ENCODE measurements around the gene COQ10B. TPM values are rescaled to one million over a fixed set of nuclear protein-coding genes. Genes with fewer than 3 reads are reported as not detected.

The COQ10B gene
- total RNA-seq, 1 experiment from 2014 or later, result 21.7 TPM

- TF ChIP-seq MYBL2 (CRISPR knock-in tag; IDR thresholded peaks at IDR 0.05) (peak; percentile 96), GABPB1 (CRISPR knock-in tag; IDR thresholded peaks at IDR 0.05) (peak; percentile 87), FOXP1 (CRISPR knock-in tag; IDR thresholded peaks at IDR 0.05; ENCODE audit: borderline replicate concordance) (peak; percentile 97), HMGXB4 (CRISPR knock-in tag; IDR thresholded peaks at IDR 0.05) (peak; percentile 99), E2F5 (CRISPR knock-in tag; IDR thresholded peaks at IDR 0.05) (peak; percentile 88), USF1 (CRISPR knock-in tag; IDR thresholded peaks at IDR 0.05) (peak; percentile 59; the same call in 1 of the 2 replicates), ZBTB21 (CRISPR knock-in tag; IDR thresholded peaks at IDR 0.05; ENCODE audit: borderline replicate concordance) (peak; percentile 92), KAT7 (CRISPR knock-in tag; IDR thresholded peaks at IDR 0.05; ENCODE audit: borderline replicate concordance) (peak; percentile 99), ATF3 (CRISPR knock-in tag; conservative IDR thresholded peaks at IDR 0.05) (0 out of 2 replicates have a peak, but pooled peaks have one; percentile 9), ZNF232 (CRISPR knock-in tag; IDR thresholded peaks at IDR 0.05) (peak; percentile 84; the same call in 1 of the 2 replicates), STAT6 (CRISPR knock-in tag; conservative IDR thresholded peaks at IDR 0.05; ENCODE audit: low read depth) (0 out of 2 replicates have a peak, but pooled peaks have one; percentile 34), ZNF121 (CRISPR knock-in tag; IDR thresholded peaks at IDR 0.05) (no peak), ARID4B (CRISPR knock-in tag; IDR thresholded peaks at IDR 0.05; ENCODE audit: borderline replicate concordance) (peak; percentile 73; the same call in 1 of the 2 replicates)
Measured at GRCh38 chr2:197515739-197516392, 62.5 kb downstream of the COQ10B start, which contains the start of gene MOB4 (continued).

- Mint-ChIP-seq H3K27ac (peak overlapping the region; percentile 95), H3K27me3 (ENCODE audit: low read depth) (no peaks in the 10 kb centered on the region), H3K4me1 (peaks cover 48% of the 10 kb centered on the region), H3K9me3 (peaks cover 6% of the 10 kb centered on the region), H3K36me3 (peaks cover 16% of the 10 kb centered on the region), H3K4me3 (peak overlapping the region; percentile 99)
- CTCF ChIA-PET, result interaction anchor here (1.1 kb wide), 1 partner anchor 83 kb away, joined by 3 read pairs; no protein-coding TSS in a partner anchor
- peak; percentile 49 for ATAC-seq
- DNase-seq (ENCODE audit: low spot score), result no peak
- POLR2A ChIA-PET, result interaction anchor here (1.0 to 3.3 kb wide), 8 partner anchors 11 to 83 kb away, joined by 3 to 64 read pairs (median 5); partner anchors contain the start of genes COQ10B, HSPD1, HSPE1 and SF3B1
- TF ChIP-seq STAT6 (CRISPR knock-in tag; conservative IDR thresholded peaks at IDR 0.05; ENCODE audit: low read depth) (0 out of 2 replicates have a peak, but pooled peaks have one; percentile 22), ZMAT4 (CRISPR knock-in tag; IDR thresholded peaks at IDR 0.05) (no peak), ZNF512 (CRISPR knock-in tag; IDR thresholded peaks at IDR 0.05; ENCODE audit: borderline replicate concordance) (no peak)
Measured at GRCh38 chr2:197516393-197516761, 63.0 kb downstream of the COQ10B start.

Data from WTC11 (cell line).